Heart left ventricle (tissue), 13 donors: ENCODE measurements around the gene ARFGAP2.

Source experiments
- POLR2A ChIP-seq, 2 donors: fragments of 450-650 bp; IDR thresholded peaks; one replicate each; pipeline ENCODE4 v1.6.1; 2017; ENCODE audit warnings: antibody characterized with exemption in 2 of 2, mild to moderate bottlenecking in 2 of 2, moderate library complexity in 2 of 2
- TF ChIP-seq, protein P1 (sequence below), 12 donors: fragments of 200-600 bp; sonication (generic) in 4 of 12; IDR thresholded peaks; one replicate each; pipeline versions ENCODE4 v1.5.0 to v1.8.0; 2018 to 2022; ENCODE audit warnings: antibody characterized with exemption in 12 of 12, mild to moderate bottlenecking in 5 of 12
- donor health status: ischemic (EF 13 %, LVEDD 7.1; RV severe dilation, severe dysfunction).
- donor health status: DM: no; HTN: yes; CAD: no.
- donor health status: DM: no; HTN: no; CAD: no.
- donor health status: ischemic (EF 25% LVEDD 6.9; RV normal size, moderate dysfunction).
- donor health status: ischemic (EF 25% LVEDD 5.7; RV mildly dilated, moderate dysfunction).
- donor health status: ischemic (EF 35%, LVEDD 5.7; RV mildly dilated, moderate dysfunction).
- donor health status: nonischemic (EF 11% LVEDD 7.7; RV severe dilation, severe dysfunction).
- donor health status: DM: yes; HTN: yes; CAD: no.
- donor health status: PGD.
- donor health status: ischemic (EF 29% LVEDD 5.4; RV normal size, mild dysfunction).
- donor health status: nonischemic (EF 23%, LVEDD 6.1; RV moderate dilation, normal function).

DNA sequence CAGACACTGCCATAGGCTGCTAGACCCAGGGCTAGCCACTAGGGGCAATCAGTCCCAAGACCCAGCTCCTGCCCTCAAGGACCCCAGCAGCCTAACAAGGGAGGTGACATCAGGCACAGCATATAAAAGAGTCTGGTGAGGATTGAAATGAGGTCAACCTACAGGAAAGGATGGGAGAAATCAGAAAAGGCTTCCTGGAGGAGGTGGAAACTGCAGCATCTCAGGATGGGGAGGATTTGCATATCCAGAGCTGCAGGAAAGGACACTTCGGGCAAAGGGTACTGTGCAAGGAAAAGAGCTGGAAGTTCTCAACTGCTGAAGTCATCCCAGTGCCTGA, 2.9 kb upstream of the ARFGAP2 start:
- no peak for TF ChIP-seq POLR2A (IDR thresholded peaks at IDR 0.05)
- TF ChIP-seq, protein P1, sequence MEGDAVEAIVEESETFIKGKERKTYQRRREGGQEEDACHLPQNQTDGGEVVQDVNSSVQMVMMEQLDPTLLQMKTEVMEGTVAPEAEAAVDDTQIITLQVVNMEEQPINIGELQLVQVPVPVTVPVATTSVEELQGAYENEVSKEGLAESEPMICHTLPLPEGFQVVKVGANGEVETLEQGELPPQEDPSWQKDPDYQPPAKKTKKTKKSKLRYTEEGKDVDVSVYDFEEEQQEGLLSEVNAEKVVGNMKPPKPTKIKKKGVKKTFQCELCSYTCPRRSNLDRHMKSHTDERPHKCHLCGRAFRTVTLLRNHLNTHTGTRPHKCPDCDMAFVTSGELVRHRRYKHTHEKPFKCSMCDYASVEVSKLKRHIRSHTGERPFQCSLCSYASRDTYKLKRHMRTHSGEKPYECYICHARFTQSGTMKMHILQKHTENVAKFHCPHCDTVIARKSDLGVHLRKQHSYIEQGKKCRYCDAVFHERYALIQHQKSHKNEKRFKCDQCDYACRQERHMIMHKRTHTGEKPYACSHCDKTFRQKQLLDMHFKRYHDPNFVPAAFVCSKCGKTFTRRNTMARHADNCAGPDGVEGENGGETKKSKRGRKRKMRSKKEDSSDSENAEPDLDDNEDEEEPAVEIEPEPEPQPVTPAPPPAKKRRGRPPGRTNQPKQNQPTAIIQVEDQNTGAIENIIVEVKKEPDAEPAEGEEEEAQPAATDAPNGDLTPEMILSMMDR (IDR thresholded peaks at IDR 0.05) = peak in 10 of 12 donors; percentile 22 to 57 (median 36)
